NCI-H2227 treated with DMSO at 0.1 percent for 48 hours (cell line): ENCODE results near the gene CSK.
"Not testable (repeated sequence)": the region's sequence is repeated elsewhere in the genome, so short reads cannot be mapped to it uniquely, and the experiment has no call there.

Experiments used
- DNase-seq: peaks from one replicate; lab custom pipeline; 2025; lab: John Stamatoyannopoulos, UW

The CSK gene

GRCh38 chr15:74770211-74770903 is 11.5 kb upstream of the CSK start:
- DNase-seq: no peak

DNA sequence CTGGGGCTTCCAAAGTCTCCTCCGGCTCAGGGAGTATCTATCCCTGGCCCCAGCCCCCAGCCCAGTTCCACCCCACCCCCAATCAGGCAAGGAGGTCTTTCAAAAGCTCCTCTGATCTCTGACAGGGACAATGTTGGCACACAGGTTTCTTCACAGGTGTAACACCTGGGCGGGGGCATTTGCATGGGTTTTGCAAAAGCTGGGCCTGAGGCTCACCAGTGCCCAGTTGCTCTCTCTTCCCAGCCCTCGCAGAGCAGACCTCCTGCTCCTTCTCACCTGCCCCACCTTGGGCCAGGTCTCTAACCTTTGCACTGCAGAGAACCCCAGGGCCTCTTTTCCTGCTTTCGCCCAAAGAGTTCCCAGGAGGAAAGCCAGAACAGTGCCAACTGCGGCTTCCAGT is 8.6 kb upstream of the CSK start:
- no peak for DNase-seq

- no peak for DNase-seq
These were observed 8.1 kb upstream of the CSK start for GRCh38 chr15:74773731-74774252.

- DNase-seq: no peak
These were observed 6.7 kb upstream of the CSK start for GRCh38 chr15:74775132-74775562.

- DNase-seq: no peak
These were observed 6.0 kb upstream of the CSK start for GRCh38 chr15:74775894-74776293.

DNA sequence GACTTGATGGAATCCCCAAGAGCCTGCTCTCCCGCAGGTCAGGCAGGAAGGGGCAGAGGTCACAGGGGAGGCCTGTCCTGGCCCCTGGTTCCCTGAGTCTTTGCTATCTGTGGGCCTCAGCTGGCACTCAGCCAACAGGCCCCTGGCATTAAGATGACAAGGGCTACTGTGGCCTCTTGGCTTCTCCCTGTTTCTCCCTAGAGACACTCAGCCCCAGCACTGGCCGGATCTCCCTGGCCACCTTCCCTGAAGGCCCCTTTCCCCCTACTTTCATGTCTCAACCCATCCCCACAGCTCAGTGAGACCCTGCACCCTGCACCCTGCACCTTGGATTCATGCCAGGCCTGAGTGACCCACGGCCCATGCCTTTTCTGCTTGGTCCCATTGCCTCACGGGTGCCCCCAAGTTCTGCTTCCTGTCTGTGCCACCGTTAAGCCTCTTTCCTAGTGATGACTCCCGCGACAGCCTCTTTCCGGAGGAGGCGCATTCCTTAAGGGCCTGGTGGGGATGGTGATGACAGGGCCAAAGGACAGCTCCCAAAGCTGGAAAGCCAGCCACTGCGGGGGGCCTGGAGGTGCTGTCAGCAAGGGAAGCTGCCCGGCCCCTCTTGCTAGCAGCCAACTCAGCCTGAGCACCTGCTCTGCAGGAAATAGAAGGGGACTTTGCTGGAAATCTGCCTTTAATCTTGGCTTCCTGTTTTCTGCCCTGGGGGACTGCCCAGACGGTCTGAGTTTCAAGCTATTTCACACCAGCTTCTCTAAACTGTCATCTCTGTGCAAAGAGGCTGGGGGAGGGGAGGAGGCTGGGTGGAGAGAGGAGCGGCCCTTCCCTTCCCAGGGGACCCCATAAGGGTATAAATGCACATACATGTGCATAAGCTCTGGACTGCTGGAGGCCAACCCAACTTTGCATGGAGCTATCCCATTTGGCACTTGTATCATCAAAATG is 4.8 kb upstream of the CSK start:
- DNase-seq: no peak

DNA sequence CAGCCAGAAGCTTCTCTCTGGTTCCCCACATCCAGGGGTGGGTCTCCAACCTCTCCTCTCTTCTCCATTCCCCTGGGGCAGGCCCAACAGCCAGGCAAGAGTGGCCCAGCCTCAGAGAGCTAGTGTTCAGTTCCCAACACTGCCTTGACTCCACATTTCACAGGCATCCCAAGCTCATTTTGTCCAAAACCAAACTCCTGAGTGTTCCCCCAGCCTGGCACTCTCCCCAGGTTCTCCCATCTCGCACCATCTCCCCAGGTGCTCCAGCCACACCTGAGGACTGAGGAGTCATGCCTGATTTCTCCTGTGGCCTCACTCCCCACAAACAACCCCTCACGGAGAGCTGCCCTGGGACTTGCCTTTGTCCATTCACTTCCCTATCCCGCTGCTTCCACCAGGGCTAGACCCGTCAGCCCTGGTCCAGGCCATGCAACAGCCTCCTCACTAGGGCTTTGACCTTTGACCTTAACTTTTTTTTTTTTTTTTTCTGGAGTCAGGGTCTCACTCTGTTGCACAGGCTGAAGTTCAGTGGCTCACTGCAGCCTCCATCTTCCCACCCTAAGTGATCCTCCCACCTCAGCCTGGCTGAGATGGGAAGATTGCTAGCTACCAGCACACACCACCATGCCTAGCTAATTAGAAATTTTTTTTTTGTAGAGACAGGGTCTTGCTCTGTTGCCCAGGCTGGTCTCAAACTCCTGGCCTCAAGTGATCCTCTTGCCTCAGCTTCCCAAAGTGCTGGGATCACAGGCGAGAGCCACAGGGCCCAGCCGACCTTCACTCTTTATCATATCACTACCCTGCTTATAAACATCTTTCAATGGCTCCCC is 3.9 kb upstream of the CSK start:
- DNase-seq: no peak

GRCh38 chr15:74778599-74778970 is 3.3 kb upstream of the CSK start:
- no peak for DNase-seq

DNA sequence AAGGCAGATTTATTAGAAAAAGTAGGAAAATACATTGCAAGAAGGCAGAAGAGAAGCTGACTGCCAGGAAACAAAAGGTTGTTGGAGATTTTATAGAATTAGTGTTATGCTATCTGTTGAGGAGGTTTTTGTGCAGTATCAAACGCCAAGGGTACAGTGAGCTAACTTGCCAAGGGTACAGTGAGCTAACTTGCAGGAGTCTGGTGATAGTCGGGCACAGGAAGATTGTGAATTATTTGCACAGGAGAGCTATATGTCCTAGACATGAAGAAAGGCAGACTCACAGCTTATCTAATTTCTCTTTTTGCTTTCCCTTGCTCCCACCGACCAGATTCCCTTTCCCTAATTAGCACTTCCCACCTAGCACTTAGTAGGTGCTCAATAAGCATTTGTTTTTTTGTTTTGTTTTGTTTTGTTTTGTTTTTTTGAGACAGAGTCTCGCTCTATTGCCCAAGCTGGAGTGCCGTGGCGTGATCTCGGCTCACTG is 2.7 kb upstream of the CSK start:
- DNase-seq: no peak

DNA sequence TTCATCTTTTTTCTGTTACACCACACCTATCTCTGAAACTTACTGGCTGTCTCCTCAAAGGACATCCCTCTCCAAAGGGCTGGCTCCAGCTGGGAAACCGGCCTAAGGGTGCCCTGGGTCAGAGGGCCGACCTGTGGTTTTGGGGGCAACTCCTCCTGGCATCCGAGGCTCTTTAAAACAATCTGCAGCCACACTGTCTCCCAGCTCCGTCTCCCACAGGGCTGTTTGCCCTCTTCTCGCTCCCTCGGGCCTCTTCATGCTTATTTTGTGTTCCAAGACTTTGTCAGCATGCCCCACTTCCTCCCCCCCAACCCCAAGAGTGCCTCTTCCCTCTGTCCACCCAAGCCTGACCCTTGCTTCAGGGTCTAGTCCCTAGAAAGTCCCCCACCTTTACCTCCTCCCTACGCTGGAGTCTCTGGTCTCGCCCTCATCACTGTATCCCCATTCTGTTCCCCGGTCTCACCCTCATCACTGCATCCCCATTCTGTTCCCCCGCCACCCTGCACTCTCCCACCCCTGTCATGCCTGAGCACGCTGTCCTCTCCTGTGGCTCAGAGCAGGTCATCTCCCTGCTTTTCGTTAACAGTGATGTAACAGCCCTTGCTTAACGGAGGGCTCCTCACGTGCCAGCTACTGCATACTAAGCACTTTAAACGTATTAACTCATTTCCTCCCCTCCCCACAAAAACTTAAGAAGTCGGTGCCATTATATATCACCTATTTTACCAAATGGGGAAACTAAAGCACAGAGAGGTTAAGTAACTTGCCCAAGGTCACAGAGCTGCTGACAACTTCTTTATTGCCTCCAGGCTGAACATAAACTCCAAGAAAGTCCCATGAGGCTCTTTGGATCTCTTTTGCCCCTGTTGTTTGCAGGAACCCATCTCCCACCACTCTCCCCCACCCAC is 1.1 kb upstream of the CSK start:
- no peak for DNase-seq

GRCh38 chr15:74782259-74783071 is 585 bp downstream of the CSK start:
- peak; percentile 3 for DNase-seq

- DNase-seq: no peak
These were observed 1.4 kb downstream of the CSK start for GRCh38 chr15:74783072-74783807.

GRCh38 chr15:74783808-74784175 is 1.9 kb downstream of the CSK start:
- no peak for DNase-seq

DNA sequence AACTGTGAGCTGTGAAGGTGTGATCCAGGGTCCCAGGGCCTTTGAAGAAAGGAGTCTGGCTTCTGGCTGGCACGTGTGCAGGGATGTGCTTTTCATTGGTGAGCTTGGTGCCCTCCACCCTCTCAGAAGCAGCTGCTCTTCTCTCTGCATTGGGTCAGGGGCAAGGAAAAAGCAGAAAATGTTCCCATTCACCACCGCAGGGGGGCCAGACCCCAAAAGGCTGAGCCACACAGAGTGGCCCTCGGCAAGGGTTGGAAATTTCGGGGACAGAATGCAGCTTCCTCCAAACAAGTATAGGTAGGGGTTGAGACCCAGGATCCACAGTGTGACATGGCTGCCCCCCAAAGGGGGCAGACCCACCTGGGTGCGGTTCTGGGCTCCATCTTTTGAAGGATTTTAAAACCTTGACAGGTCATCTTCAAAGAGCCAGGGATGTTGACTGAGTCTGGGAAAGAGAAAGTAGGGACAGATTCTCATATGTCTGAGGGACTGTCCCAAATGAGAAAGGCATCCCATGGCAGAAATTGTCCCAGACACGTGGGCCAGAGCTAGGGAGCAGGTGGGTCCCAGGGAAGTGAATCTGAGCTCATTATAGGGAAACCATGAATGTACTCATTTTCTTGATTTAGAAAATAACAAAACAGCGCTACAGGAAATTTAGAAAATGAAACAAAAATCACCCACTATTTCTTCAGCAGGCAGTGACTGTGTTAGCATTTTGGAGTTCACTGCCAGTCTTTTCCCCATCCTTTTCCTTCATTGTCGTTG is 2.7 kb downstream of the CSK start:
- DNase-seq: no peak

DNA sequence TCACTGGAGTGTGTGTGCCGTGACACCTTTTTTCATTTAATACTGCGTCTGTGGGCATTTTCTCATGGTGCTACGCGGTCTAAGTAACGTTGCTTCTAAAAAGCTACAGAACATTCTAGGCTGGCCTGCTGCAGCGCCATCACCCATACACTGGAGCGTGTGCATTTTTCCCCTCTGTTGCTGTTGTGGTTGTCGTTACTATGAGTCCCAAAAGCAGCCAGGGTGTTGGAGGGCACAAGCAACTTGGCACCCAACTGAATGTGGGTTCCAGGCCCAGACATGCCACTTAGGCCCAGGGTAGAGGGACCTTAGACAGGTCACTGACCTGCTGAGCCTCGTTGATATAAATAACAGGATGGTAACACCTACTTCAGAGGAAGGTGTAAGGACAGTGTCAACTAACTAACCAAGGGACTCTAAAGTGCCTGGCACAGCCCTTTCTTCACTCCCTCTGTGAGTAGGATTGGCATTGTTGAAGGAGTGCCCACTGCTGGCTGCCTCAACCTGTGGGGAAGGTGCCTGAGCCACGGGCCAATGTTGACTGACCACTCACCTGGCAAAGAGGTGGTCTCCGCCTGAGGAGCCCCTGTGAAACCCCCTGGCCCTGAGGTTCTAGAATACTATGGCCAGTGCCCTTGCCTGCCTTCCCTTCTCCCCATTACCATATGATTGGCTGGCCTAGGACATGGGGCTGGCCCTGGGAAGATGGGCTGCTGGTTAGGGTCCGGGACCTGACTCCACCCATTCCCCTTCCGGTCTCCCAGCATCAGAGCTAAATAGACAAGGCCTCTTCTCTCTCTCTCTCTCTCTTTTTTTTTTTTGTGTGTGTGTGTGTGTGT is 3.5 kb downstream of the CSK start:
- DNase-seq: no peak

DNA sequence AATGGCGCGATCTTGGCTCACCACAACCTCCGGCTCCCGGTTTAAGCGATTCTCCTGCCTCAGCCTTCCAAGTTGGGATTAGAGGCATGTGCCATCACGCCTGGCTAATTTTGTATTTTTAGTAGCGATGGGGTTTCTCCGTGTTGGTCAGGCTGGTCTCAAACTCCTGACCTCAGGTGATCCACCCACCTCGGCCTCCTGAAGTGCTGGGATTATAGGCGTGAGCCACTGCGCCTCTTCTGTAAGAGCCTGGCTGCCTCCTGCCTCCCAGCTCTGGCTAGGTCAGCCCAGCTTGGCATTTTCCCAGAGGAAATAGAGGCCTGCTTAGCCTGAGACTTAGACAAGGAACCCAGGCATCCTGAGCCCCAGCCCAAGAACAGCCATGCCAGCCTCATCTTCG is 4.2 kb downstream of the CSK start:
- DNase-seq: not testable (repeated sequence)

GRCh38 chr15:74786551-74787165 is 4.8 kb downstream of the CSK start:
- no peak for DNase-seq
